ENCODE measurements around the gene SLC6A19.

SLC6A19 gene

DNA sequence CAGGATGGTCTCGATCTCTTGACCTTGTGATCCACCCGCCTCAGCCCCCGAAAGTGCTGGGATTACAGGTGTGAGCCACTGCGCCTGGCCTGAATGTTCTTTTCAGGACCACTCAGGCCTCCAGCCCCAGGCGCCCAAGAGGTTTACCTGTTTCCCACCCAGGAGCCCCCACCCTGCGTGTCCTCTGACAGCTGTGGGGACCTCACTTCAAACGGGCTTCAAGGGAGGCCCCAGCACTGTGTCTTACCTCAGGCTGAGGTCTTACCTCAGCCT is 19.1 kb upstream of the SLC6A19 start:
- TF ChIP-seq, protein P1, sequence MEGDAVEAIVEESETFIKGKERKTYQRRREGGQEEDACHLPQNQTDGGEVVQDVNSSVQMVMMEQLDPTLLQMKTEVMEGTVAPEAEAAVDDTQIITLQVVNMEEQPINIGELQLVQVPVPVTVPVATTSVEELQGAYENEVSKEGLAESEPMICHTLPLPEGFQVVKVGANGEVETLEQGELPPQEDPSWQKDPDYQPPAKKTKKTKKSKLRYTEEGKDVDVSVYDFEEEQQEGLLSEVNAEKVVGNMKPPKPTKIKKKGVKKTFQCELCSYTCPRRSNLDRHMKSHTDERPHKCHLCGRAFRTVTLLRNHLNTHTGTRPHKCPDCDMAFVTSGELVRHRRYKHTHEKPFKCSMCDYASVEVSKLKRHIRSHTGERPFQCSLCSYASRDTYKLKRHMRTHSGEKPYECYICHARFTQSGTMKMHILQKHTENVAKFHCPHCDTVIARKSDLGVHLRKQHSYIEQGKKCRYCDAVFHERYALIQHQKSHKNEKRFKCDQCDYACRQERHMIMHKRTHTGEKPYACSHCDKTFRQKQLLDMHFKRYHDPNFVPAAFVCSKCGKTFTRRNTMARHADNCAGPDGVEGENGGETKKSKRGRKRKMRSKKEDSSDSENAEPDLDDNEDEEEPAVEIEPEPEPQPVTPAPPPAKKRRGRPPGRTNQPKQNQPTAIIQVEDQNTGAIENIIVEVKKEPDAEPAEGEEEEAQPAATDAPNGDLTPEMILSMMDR (IDR thresholded peaks at IDR 0.05; ENCODE audit: low read depth, low read length), result no peak
- no peak overlapping the region for H3K4me3 ChIP-seq (ENCODE audit: low read depth, low read length)

DNA sequence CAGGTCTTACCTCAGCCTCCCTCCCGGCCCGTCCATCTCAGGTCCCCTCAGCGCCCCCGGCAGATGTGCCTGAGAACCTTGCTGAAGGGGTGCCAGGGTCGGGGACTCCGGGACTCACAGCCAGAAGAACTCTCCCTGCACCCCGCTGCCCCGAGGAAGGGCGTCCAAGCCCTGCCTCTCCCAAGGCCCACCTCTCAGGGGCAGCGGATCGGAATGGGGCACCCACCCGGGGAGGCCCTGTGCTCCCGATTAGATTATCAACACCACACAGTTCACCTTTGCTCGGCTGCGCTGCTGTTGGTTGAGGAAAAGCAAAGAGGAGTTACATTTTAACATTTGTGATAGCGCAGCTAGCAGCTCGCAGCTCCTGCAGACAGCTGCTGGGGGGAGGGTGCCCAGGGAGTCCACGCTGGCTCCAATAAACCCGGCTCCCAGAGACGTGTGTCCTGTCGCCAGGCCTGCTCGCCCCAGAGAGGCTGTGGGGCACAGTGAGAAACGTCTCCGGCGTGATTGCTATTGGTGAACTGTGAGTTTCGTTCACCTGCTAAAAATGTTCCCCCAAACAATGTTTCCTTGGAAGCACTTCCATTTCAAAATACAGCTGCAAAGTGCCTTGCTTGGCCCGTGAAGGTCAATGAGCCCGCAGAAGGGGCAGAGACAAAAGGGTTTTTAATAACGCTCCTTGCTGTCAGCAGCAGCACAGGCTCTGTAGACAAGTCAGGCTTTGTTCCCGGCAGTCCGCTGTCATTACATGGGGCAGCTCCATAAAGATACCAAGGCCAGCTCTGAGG is 18.6 kb upstream of the SLC6A19 start:
- TF ChIP-seq, protein P1 (IDR thresholded peaks at IDR 0.05; ENCODE audit: low read depth, low read length), result no peak
- no peak overlapping the region for H3K4me3 ChIP-seq (ENCODE audit: low read depth, low read length)

DNA sequence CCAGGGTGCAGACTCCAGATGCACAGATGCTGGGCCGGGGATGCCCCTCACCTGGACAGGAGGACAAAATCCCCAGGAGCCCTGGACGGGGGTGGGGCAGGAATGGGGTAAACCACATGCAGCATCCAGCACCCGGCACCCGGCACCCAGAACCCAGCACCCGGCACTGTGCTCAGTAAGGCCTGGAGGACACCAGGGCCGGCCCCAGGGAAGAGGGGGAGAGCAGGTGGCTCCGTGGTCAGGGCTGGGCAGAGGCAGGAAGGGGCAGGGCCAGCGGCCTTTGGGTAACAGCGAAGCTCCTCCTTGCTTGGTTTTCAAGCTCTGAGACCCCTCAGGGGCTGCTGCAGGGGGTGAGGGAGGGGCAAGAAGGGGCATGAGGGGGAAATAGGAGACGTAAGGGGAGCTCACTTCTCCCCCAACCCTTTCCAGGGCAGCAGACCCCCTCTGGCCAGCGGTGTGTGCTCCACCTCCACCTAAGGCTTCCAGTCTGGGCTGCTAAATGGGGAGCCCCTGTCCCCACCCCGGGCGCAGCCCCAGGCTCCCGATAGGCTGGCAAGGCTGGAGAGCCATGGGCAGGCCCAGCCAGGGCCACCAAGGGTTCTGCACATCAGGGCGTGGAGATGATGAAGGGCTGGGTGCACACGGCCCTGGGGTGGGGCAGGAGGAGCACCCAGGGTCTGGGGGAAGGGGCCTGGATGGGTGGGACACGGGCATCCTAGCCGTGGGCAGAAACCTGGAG is 17.8 kb upstream of the SLC6A19 start:
- H3K4me3 ChIP-seq (ENCODE audit: low read depth, low read length), result no peak overlapping the region
- TF ChIP-seq, protein P1 (IDR thresholded peaks at IDR 0.05; ENCODE audit: low read depth, low read length), result no peak

DNA sequence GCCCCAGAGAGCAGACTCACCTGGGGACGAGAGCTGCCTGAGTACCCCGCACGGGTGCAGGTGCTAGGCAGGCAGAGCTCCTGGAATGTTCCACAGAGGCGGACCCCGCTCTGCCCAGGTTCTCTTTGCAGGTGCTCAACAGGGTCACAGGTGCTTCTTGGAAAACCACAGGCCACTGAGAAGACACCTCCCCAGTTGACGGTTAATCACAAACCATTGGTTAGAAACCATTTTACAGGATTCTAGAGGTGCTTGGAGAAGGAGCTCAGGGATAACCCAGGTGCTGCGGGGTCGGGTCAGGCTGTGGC is 17.3 kb upstream of the SLC6A19 start:
- TF ChIP-seq, protein P1 (IDR thresholded peaks at IDR 0.05; ENCODE audit: low read depth, low read length), result no peak

GRCh38 chr5:1184481-1184880 is 16.9 kb upstream of the SLC6A19 start:
- TF ChIP-seq, protein P1 (IDR thresholded peaks at IDR 0.05; ENCODE audit: low read depth, low read length), result no peak
- no peak overlapping the region for H3K4me3 ChIP-seq (ENCODE audit: low read depth, low read length)

More for the DNA sequence above, 17.3 kb upstream of the SLC6A19 start:
- no peak overlapping the region for H3K4me3 ChIP-seq (ENCODE audit: low read depth, low read length)

DNA sequence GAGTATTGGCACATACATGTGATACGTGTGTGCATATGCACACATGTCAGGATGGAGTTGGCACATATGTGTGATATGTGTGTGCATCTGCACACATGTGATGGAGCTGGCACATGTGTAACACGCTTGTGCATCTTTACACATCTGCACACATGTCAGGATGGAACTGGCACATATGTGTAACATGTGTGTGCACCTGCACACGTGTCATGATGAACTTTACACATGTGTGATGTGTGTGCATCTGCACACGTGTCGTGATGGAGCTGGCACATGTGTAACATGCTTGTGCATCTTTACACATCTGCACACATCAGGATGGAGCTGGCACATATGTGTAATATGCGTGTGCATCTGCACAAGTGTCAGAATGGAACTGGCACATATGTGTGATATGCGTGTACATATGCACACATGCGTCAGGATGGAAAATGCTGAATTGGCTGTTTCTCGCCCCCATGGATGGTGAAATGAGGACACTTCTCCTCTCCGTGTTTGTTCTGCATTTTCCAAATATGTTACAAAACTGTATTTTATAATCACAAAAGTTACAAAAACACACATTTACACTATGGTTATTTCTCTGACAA is 16.3 kb upstream of the SLC6A19 start:
- TF ChIP-seq, protein P1 (IDR thresholded peaks at IDR 0.05; ENCODE audit: low read depth, low read length), result no peak

More for the DNA sequence above, 16.3 kb upstream of the SLC6A19 start:
- H3K4me3 ChIP-seq (ENCODE audit: low read depth, low read length), result no peak overlapping the region

Measured in WI38 (cell line).